GM12878 (cell line): ENCODE measurements around the gene LSM11. TPM values are rescaled to one million over a fixed set of nuclear protein-coding genes. Genes with fewer than 3 reads are reported as not detected.
A peak's percentile ranks its signal among the peaks of the same experiment; 100 is the strongest.

Experiments
- BACH1 ChIP-seq: fragments of 450-650 bp; IDR thresholded peaks from 2 replicates; pipeline ENCODE4 v1.6.1; 2017; ENCODE audit warnings: mild to moderate bottlenecking, borderline replicate concordance
- CHD2 ChIP-seq: IDR thresholded peaks from 2 replicates; pipeline ENCODE4 v1.6.1; 2011; ENCODE audit warnings: low read depth, low read length, improper control_type of control experiment, borderline replicate concordance
- E2F4 ChIP-seq: IDR thresholded peaks from 2 replicates; pipeline ENCODE4 v1.6.1; 2012; ENCODE audit warnings: low read depth, low read length, improper control_type of control experiment
- EED ChIP-seq: sonication (generic); IDR thresholded peaks from 2 replicates; pipeline ENCODE4 v1.6.1; 2016; ENCODE audit warnings: antibody characterized with exemption, low read depth
- HDAC2 ChIP-seq: fragments of 200-600 bp; sonication (generic); IDR thresholded peaks from 2 replicates; pipeline ENCODE4 v1.6.1; 2017
- JUNB ChIP-seq: IDR thresholded peaks from 2 replicates; pipeline ENCODE4 v1.6.1; 2016; ENCODE audit warnings: antibody characterized with exemption, mild to moderate bottlenecking
- MYB ChIP-seq: fragments of 150-350 bp; IDR thresholded peaks from 2 replicates; pipeline ENCODE4 v1.6.1; 2014; ENCODE audit warnings: mild to moderate bottlenecking, low read depth, low read length, borderline replicate concordance
- NFYA ChIP-seq: IDR thresholded peaks from 2 replicates; pipeline ENCODE4 v1.6.1; 2011; ENCODE audit warnings: low read depth, mild to moderate bottlenecking, low read length, improper control_type of control experiment, borderline replicate concordance
- NR2C1 ChIP-seq: fragments of 450-650 bp; IDR thresholded peaks from 2 replicates; pipeline ENCODE4 v1.6.1; 2017; ENCODE audit warnings: antibody characterized with exemption, mild to moderate bottlenecking, moderate library complexity
- PBX3 ChIP-seq: IDR thresholded peaks from 2 replicates; pipeline ENCODE4 v1.6.1; 2011; ENCODE audit warnings: mild to moderate bottlenecking, low read depth, low read length, moderate library complexity; ENCODE audit not compliant: insufficient replicate concordance
- SMC3 ChIP-seq: IDR thresholded peaks from 2 replicates; pipeline ENCODE4 v1.6.1; 2011; ENCODE audit warnings: low read length, improper control_type of control experiment, borderline replicate concordance
- ZBTB11 ChIP-seq: fragments of 450-650 bp; formaldehyde crosslinking; IDR thresholded peaks from 2 replicates; pipeline ENCODE4 v1.5.0; 2022; ENCODE audit warnings: mild to moderate bottlenecking, missing genetic modification characterization
- ZNF687 ChIP-seq: fragments of 450-650 bp; IDR thresholded peaks from 2 replicates; pipeline ENCODE4 v1.6.1; 2017; ENCODE audit warnings: mild to moderate bottlenecking, moderate library complexity
- polyA plus RNA-seq, 11 experiments: library from polyadenylated mRNA; depleted of rRNA in 4 of 11; unstranded in 6 of 11; stranded (reverse) in 5 of 11; fragments of >200 nt; fragmentation: Nextera tagmentation in 4 of 11; fragmentation: Illumina TruSeq in 1 of 11; extraction: Ambion mirVana in 4 of 11; extraction: Trizol in 1 of 11; gene quantifications; 1 replicate in 1 of 11; 2 replicates in 10 of 11; pipeline versions ENCODE4 v1.2.1 to v1.2.3, GENCODE V29; 2011 to 2016; ENCODE audit warnings: inconsistent platforms in 2 of 11, missing spikeins in 2 of 11, low read depth in 1 of 11
- total RNA-seq, 4 experiments: library from RNA; depleted of rRNA in 3 of 4; stranded (reverse); fragments of >200 nt in 3 of 4; fragmentation: Illumina TruSeq in 1 of 4; extraction: Trizol in 1 of 4; gene quantifications; 2 replicates each; pipeline versions ENCODE4 v1.2.1 to v1.2.3, GENCODE V29; 2013 to 2021
- TF ChIP-seq, protein P1 (sequence below): IDR thresholded peaks from 2 replicates; pipeline ENCODE4 v1.6.1; 2012; ENCODE audit warnings: mild to moderate bottlenecking, low read depth, low read length
- TF ChIP-seq, protein P2 (sequence below): fragments of 450-650 bp; IDR thresholded peaks from 2 replicates; pipeline ENCODE4 v1.6.1; 2016; ENCODE audit warnings: mild to moderate bottlenecking

The LSM11 gene
- total and polyA plus RNA-seq, 10 of the 15 experiments (the other 5 are each of a cell fraction or from before 2014, with no cell fraction given): 0.71 to 8.5 (median 4.2) TPM

GRCh38 chr5:157729858-157730257 lies 13.7 kb upstream of the LSM11 start (continued):
- peak; percentile 73 for TF ChIP-seq NR2C1
- TF ChIP-seq PBX3: peak; percentile 69
- TF ChIP-seq, protein P1, sequence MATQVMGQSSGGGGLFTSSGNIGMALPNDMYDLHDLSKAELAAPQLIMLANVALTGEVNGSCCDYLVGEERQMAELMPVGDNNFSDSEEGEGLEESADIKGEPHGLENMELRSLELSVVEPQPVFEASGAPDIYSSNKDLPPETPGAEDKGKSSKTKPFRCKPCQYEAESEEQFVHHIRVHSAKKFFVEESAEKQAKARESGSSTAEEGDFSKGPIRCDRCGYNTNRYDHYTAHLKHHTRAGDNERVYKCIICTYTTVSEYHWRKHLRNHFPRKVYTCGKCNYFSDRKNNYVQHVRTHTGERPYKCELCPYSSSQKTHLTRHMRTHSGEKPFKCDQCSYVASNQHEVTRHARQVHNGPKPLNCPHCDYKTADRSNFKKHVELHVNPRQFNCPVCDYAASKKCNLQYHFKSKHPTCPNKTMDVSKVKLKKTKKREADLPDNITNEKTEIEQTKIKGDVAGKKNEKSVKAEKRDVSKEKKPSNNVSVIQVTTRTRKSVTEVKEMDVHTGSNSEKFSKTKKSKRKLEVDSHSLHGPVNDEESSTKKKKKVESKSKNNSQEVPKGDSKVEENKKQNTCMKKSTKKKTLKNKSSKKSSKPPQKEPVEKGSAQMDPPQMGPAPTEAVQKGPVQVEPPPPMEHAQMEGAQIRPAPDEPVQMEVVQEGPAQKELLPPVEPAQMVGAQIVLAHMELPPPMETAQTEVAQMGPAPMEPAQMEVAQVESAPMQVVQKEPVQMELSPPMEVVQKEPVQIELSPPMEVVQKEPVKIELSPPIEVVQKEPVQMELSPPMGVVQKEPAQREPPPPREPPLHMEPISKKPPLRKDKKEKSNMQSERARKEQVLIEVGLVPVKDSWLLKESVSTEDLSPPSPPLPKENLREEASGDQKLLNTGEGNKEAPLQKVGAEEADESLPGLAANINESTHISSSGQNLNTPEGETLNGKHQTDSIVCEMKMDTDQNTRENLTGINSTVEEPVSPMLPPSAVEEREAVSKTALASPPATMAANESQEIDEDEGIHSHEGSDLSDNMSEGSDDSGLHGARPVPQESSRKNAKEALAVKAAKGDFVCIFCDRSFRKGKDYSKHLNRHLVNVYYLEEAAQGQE: no peak
- TF ChIP-seq CHD2: 0 out of 2 replicates have a peak, but pooled peaks have one; percentile 29
- peak; percentile 75 for TF ChIP-seq JUNB
- no peak for TF ChIP-seq EED
- no peak for TF ChIP-seq ZBTB11 (CRISPR knock-in tag)
- TF ChIP-seq, protein P2, sequence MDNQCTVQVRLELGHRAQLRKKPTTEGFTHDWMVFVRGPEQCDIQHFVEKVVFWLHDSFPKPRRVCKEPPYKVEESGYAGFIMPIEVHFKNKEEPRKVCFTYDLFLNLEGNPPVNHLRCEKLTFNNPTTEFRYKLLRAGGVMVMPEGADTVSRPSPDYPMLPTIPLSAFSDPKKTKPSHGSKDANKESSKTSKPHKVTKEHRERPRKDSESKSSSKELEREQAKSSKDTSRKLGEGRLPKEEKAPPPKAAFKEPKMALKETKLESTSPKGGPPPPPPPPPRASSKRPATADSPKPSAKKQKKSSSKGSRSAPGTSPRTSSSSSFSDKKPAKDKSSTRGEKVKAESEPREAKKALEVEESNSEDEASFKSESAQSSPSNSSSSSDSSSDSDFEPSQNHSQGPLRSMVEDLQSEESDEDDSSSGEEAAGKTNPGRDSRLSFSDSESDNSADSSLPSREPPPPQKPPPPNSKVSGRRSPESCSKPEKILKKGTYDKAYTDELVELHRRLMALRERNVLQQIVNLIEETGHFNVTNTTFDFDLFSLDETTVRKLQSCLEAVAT: no peak
- TF ChIP-seq ZNF687: no peak
- no peak for TF ChIP-seq BACH1
- no peak for TF ChIP-seq MYB
- no peak for TF ChIP-seq SMC3
- no peak for TF ChIP-seq E2F4
- TF ChIP-seq NFYA: no peak
- TF ChIP-seq HDAC2: no peak
